K562 (cell line): ENCODE measurements around the gene ZNF140. TPM values are rescaled to one million over a fixed set of nuclear protein-coding genes. Genes with fewer than 3 reads are reported as not detected.

Experiments
- CCAR2 ChIP-seq: fragments of 200-400 bp; formaldehyde crosslinking; IDR thresholded peaks from 2 replicates; pipeline ENCODE4 v1.6.1; 2017; ENCODE audit warnings: mild to moderate bottlenecking, low read depth, low read length
- IRF1 ChIP-seq: sonication (generic); formaldehyde crosslinking; IDR thresholded peaks from 2 replicates; pipeline ENCODE4 v1.8.0; 2022; ENCODE audit warnings: missing genetic modification reagents, mild to moderate bottlenecking, borderline replicate concordance
- MAFK ChIP-seq: IDR thresholded peaks from 2 replicates; pipeline ENCODE4 v1.6.1; 2011; ENCODE audit warnings: low read length, improper control_type of control experiment
- MYNN ChIP-seq, 2 experiments: sonication (generic); formaldehyde crosslinking in 1 of 2; IDR thresholded peaks; 2 replicates each; pipeline versions ENCODE4 v1.5.0 to v1.6.1; 2016 to 2020; ENCODE audit warnings: antibody characterized with exemption in 1 of 2, missing genetic modification reagents in 1 of 2
- NFIX ChIP-seq: fragments of 250-450 bp; sonication (Bioruptor Pico); IDR thresholded peaks from 2 replicates; pipeline ENCODE4 v1.4.0; 2020; ENCODE audit warnings: low read depth, mild to moderate bottlenecking, moderate library complexity
- NFRKB ChIP-seq: fragments of 450-650 bp; IDR thresholded peaks from 2 replicates; pipeline ENCODE4 v1.6.1; 2016; ENCODE audit warnings: low read depth
- NR1H2 ChIP-seq: sonication (generic); formaldehyde crosslinking; IDR thresholded peaks from 2 replicates; pipeline ENCODE4 v1.4.0; 2020; ENCODE audit warnings: mild to moderate bottlenecking, missing genetic modification reagents
- PCBP2 ChIP-seq: fragments of 200-400 bp; formaldehyde crosslinking; IDR thresholded peaks from 2 replicates; pipeline ENCODE4 v1.6.1; 2018; ENCODE audit warnings: low read length, low read depth, mild to moderate bottlenecking, moderate library complexity; ENCODE audit not compliant: poor library complexity, severe bottlenecking
- POLR2H ChIP-seq: IDR thresholded peaks from 2 replicates; pipeline ENCODE4 v1.6.1; 2016; ENCODE audit warnings: missing genetic modification characterization, low read depth, mild to moderate bottlenecking, control low read depth, missing compliant biosample characterization, moderate library complexity
- SNAPC5 ChIP-seq: fragments of 250-450 bp; sonication (Bioruptor Pico); IDR thresholded peaks from 2 replicates; pipeline ENCODE4 v1.8.0; 2021; ENCODE audit warnings: moderate library complexity, mild to moderate bottlenecking, inconsistent platforms
- SP1 ChIP-seq: sonication (generic); formaldehyde crosslinking; IDR thresholded peaks from 2 replicates; pipeline ENCODE4 v1.8.1; 2022; ENCODE audit warnings: mild to moderate bottlenecking, missing genetic modification reagents
- SRSF3 ChIP-seq: fragments of 200-400 bp; formaldehyde crosslinking; IDR thresholded peaks from 2 replicates; pipeline ENCODE4 v1.6.1; 2016; ENCODE audit warnings: mild to moderate bottlenecking, low read length, moderate library complexity; ENCODE audit not compliant: insufficient read depth
- ZBED1 ChIP-seq: IDR thresholded peaks from 2 replicates; pipeline ENCODE4 v1.6.1; 2014
- ZNF140 ChIP-seq: fragments of 250-450 bp; sonication (Bioruptor Pico); IDR thresholded peaks from 2 replicates; pipeline ENCODE4 v1.8.0; 2021; ENCODE audit warnings: moderate library complexity, mild to moderate bottlenecking, inconsistent platforms
- polyA plus RNA-seq, 8 experiments: library from polyadenylated mRNA; depleted of rRNA in 4 of 8; stranded (reverse) in 5 of 8; unstranded in 3 of 8; fragments of >200 nt; fragmentation: Nextera tagmentation in 2 of 8; fragmentation: Illumina TruSeq in 1 of 8; extraction: Ambion mirVana in 2 of 8; extraction: Trizol in 1 of 8; gene quantifications; 2 replicates each; pipeline versions ENCODE4 v1.2.1 to v1.2.3, GENCODE V29; 2011 to 2014; ENCODE audit warnings: inconsistent platforms in 1 of 8, missing spikeins in 1 of 8
- total RNA-seq, 7 experiments: library from RNA; depleted of rRNA in 6 of 7; stranded (reverse); fragments of >200 nt in 6 of 7; fragmentation: Illumina TruSeq in 2 of 7; extraction: Trizol in 2 of 7; gene quantifications; 2 replicates each; pipeline versions ENCODE4 v1.2.1 to v1.2.3, GENCODE V29; 2011 to 2021; ENCODE audit warnings: low replicate concordance in 1 of 7
- TF ChIP-seq, protein P1 (sequence below): sonication (generic); formaldehyde crosslinking; IDR thresholded peaks from 2 replicates; pipeline ENCODE4 v1.9.0; 2022; ENCODE audit warnings: mild to moderate bottlenecking, missing genetic modification reagents
- TF ChIP-seq, protein P2 (sequence below): fragments of 250-450 bp; sonication (Bioruptor Pico); IDR thresholded peaks from 2 replicates; pipeline ENCODE4 v1.5.0; 2020; ENCODE audit warnings: mild to moderate bottlenecking, borderline replicate concordance
- TF ChIP-seq, protein P3 (sequence below): fragments of 250-450 bp; sonication (Bioruptor Pico); IDR thresholded peaks from 2 replicates; pipeline ENCODE4 v1.5.0; 2021
- TF ChIP-seq, protein P4 (sequence below), 2 experiments: fragments of 200-800 bp in 1 of 2; sonication (Bioruptor generic) in 1 of 2; sonication (generic) in 1 of 2; formaldehyde crosslinking in 1 of 2; IDR thresholded peaks in 1 of 2; conservative IDR thresholded peaks in 1 of 2; 2 replicates each; pipeline versions ENCODE4 v1.5.0 to v1.6.1; 2016 to 2020; ENCODE audit warnings: missing compliant biosample characterization in 1 of 2, missing genetic modification characterization in 1 of 2, missing genetic modification reagents in 1 of 2

Gene ZNF140
- total and polyA plus RNA-seq, 9 of the 15 experiments (the other 6 are each of a cell fraction or from before 2014, with no cell fraction given), result 1.6 to 10.9 (median 5.3) TPM

GRCh38 chr12:133080368-133081158 lies at the start of gene ZNF140 (continued):
- TF ChIP-seq PCBP2 (no peak), NFIX (CRISPR knock-in tag) (no peak), MAFK (no peak), POLR2H (tag) (peak; percentile 58; the same call in 1 of the 2 replicates), IRF1 (CRISPR knock-in tag) (no peak), ZNF140 (CRISPR knock-in tag) (no peak), MYNN (IDR thresholded peaks at IDR 0.05) (no peak), MYNN (CRISPR knock-in tag; IDR thresholded peaks at IDR 0.05) (no peak), NR1H2 (CRISPR knock-in tag) (no peak), SNAPC5 (CRISPR knock-in tag) (no peak), SP1 (CRISPR knock-in tag) (peak; percentile 93), CCAR2 (no peak), ZBED1 (no peak), SRSF3 (no peak), NFRKB (peak; percentile 39; the same call in 1 of the 2 replicates)
- TF ChIP-seq, protein P1, sequence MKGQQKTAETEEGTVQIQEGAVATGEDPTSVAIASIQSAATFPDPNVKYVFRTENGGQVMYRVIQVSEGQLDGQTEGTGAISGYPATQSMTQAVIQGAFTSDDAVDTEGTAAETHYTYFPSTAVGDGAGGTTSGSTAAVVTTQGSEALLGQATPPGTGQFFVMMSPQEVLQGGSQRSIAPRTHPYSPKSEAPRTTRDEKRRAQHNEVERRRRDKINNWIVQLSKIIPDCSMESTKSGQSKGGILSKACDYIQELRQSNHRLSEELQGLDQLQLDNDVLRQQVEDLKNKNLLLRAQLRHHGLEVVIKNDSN, result no peak
- TF ChIP-seq, protein P2, sequence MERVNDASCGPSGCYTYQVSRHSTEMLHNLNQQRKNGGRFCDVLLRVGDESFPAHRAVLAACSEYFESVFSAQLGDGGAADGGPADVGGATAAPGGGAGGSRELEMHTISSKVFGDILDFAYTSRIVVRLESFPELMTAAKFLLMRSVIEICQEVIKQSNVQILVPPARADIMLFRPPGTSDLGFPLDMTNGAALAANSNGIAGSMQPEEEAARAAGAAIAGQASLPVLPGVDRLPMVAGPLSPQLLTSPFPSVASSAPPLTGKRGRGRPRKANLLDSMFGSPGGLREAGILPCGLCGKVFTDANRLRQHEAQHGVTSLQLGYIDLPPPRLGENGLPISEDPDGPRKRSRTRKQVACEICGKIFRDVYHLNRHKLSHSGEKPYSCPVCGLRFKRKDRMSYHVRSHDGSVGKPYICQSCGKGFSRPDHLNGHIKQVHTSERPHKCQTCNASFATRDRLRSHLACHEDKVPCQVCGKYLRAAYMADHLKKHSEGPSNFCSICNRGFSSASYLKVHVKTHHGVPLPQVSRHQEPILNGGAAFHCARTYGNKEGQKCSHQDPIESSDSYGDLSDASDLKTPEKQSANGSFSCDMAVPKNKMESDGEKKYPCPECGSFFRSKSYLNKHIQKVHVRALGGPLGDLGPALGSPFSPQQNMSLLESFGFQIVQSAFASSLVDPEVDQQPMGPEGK, result no peak
- TF ChIP-seq, protein P3, sequence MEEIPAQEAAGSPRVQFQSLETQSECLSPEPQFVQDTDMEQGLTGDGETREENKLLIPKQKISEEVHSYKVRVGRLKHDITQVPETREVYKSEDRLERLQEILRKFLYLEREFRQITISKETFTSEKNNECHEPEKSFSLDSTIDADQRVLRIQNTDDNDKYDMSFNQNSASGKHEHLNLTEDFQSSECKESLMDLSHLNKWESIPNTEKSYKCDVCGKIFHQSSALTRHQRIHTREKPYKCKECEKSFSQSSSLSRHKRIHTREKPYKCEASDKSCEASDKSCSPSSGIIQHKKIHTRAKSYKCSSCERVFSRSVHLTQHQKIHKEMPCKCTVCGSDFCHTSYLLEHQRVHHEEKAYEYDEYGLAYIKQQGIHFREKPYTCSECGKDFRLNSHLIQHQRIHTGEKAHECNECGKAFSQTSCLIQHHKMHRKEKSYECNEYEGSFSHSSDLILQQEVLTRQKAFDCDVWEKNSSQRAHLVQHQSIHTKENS (CRISPR knock-in tag), result no peak
- TF ChIP-seq, protein P4, sequence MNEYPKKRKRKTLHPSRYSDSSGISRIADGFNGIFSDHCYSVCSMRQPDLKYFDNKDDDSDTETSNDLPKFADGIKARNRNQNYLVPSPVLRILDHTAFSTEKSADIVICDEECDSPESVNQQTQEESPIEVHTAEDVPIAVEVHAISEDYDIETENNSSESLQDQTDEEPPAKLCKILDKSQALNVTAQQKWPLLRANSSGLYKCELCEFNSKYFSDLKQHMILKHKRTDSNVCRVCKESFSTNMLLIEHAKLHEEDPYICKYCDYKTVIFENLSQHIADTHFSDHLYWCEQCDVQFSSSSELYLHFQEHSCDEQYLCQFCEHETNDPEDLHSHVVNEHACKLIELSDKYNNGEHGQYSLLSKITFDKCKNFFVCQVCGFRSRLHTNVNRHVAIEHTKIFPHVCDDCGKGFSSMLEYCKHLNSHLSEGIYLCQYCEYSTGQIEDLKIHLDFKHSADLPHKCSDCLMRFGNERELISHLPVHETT (CRISPR knock-in tag; conservative IDR thresholded peaks at IDR 0.05 in 1 of 2, IDR thresholded peaks at IDR 0.05 in 1 of 2), result peak in 1 of 2 experiments; percentile 52; a peak in 1 of 4 replicates
